PFSK-1 (cell line): Measurements from ENCODE around the gene ADAMTSL4.

Experiments used
- FOXP2 ChIP-seq: optimal IDR thresholded peaks from 2 replicates; pipeline ENCODE3; 2011; ENCODE audit warnings: borderline replicate concordance, control low read depth, inconsistent platforms; ENCODE audit not compliant: insufficient read depth; ENCODE audit errors: extremely low read length, extremely low read depth
- POLR2AphosphoS5 ChIP-seq: IDR thresholded peaks from 2 replicates; pipeline ENCODE4 v1.6.1; 2012; ENCODE audit warnings: low read depth, mild to moderate bottlenecking, control low read depth, low read length, moderate library complexity
- SIN3A ChIP-seq: IDR thresholded peaks from 2 replicates; pipeline ENCODE4 v1.6.1; 2012; ENCODE audit warnings: mild to moderate bottlenecking, low read length, moderate library complexity, borderline replicate concordance; ENCODE audit not compliant: insufficient read depth
- TAF1 ChIP-seq: IDR thresholded peaks from 2 replicates; pipeline ENCODE4 v1.6.1; 2012; ENCODE audit warnings: low read length, control low read depth, borderline replicate concordance; ENCODE audit not compliant: insufficient read depth
- TF ChIP-seq, protein P1 (sequence below), 2 experiments: IDR thresholded peaks; 2 replicates each; pipeline versions ENCODE4 v1.6.1 to v1.8.0; 2011 to 2012; ENCODE audit warnings: low read depth in 2 of 2, low read length in 2 of 2, control low read depth in 1 of 2, inconsistent platforms in 1 of 2, mild to moderate bottlenecking in 1 of 2, moderate library complexity in 1 of 2; ENCODE audit not compliant: insufficient read depth in 1 of 2

DNA sequence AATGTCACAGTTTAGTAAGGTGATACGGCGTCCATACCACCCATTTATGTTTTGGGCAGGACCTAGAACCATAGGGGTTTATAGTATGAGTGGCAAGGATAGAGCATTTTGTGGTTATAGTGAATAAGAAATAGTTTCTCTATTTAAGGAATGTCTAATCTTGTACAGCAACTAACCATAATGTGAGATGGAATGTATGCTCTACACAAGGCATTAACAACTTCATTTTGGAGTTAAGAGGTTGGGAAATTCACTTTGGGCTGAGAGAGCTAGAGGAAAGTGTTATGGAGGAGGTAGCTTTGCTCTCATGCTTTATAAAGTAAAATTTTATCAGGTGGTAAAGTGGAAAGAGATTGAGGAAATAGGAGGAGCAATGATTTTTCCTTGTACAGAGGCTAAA is 33.2 kb downstream of the ADAMTSL4 start:
- TF ChIP-seq SIN3A (no peak), POLR2AphosphoS5 (no peak), TAF1 (no peak), FOXP2 (no peak)
- TF ChIP-seq, protein P1, sequence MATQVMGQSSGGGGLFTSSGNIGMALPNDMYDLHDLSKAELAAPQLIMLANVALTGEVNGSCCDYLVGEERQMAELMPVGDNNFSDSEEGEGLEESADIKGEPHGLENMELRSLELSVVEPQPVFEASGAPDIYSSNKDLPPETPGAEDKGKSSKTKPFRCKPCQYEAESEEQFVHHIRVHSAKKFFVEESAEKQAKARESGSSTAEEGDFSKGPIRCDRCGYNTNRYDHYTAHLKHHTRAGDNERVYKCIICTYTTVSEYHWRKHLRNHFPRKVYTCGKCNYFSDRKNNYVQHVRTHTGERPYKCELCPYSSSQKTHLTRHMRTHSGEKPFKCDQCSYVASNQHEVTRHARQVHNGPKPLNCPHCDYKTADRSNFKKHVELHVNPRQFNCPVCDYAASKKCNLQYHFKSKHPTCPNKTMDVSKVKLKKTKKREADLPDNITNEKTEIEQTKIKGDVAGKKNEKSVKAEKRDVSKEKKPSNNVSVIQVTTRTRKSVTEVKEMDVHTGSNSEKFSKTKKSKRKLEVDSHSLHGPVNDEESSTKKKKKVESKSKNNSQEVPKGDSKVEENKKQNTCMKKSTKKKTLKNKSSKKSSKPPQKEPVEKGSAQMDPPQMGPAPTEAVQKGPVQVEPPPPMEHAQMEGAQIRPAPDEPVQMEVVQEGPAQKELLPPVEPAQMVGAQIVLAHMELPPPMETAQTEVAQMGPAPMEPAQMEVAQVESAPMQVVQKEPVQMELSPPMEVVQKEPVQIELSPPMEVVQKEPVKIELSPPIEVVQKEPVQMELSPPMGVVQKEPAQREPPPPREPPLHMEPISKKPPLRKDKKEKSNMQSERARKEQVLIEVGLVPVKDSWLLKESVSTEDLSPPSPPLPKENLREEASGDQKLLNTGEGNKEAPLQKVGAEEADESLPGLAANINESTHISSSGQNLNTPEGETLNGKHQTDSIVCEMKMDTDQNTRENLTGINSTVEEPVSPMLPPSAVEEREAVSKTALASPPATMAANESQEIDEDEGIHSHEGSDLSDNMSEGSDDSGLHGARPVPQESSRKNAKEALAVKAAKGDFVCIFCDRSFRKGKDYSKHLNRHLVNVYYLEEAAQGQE (IDR thresholded peaks at IDR 0.05; ENCODE audit: insufficient read depth in 1 of 2, low read depth in 2 of 2, low read length in 2 of 2) = no peak
